Brain pericyte (primary cell): ENCODE measurements around the gene ATAD3C.
"Not testable (repeated sequence)": the region's sequence is repeated elsewhere in the genome, so short reads cannot be mapped to it uniquely, and the experiment has no call there.

Experiments
- DNase-seq: peaks from one replicate; pipeline ENCODE4 v3.0.0-alpha.2; 2012; ENCODE audit warnings: low read depth, low spot score

Gene ATAD3C

GRCh38 chr1:1472053-1472876 lies 22.8 kb downstream of the ATAD3C start:
- not testable (repeated sequence) for DNase-seq

GRCh38 chr1:1476011-1476410 lies 26.5 kb downstream of the ATAD3C start:
- not testable (repeated sequence) for DNase-seq

- DNase-seq: no peak
Measured at GRCh38 chr1:1477206-1477605, 27.7 kb downstream of the ATAD3C start.

- DNase-seq: no peak
Measured at GRCh38 chr1:1479547-1480487, 30.3 kb downstream of the ATAD3C start.

GRCh38 chr1:1480488-1480867 lies 31.0 kb downstream of the ATAD3C start:
- not testable (repeated sequence) for DNase-seq

GRCh38 chr1:1481811-1482210 lies 32.3 kb downstream of the ATAD3C start:
- not testable (repeated sequence) for DNase-seq

GRCh38 chr1:1482856-1483255 lies 33.4 kb downstream of the ATAD3C start:
- no peak for DNase-seq

GRCh38 chr1:1483714-1484113 lies 34.2 kb downstream of the ATAD3C start:
- DNase-seq: no peak

GRCh38 chr1:1484976-1485750 lies 35.7 kb downstream of the ATAD3C start:
- DNase-seq: not testable (repeated sequence)

- DNase-seq: not testable (repeated sequence)
Measured at GRCh38 chr1:1485755-1486317, 36.3 kb downstream of the ATAD3C start.

- no peak for DNase-seq
Measured at GRCh38 chr1:1487701-1488100, 38.2 kb downstream of the ATAD3C start.

- no peak for DNase-seq
Measured at GRCh38 chr1:1489231-1489630, 39.7 kb downstream of the ATAD3C start.

GRCh38 chr1:1489861-1490260 lies 40.4 kb downstream of the ATAD3C start:
- DNase-seq: no peak

- no peak for DNase-seq
Measured at GRCh38 chr1:1490633-1491230, 41.2 kb downstream of the ATAD3C start.

GRCh38 chr1:1491601-1492000 lies 42.1 kb downstream of the ATAD3C start:
- DNase-seq: no peak

GRCh38 chr1:1494311-1494710 lies 44.8 kb downstream of the ATAD3C start:
- DNase-seq: not testable (repeated sequence)

- not testable (repeated sequence) for DNase-seq
Measured at GRCh38 chr1:1495461-1495975, 46.0 kb downstream of the ATAD3C start.

GRCh38 chr1:1504777-1505365 lies 55.4 kb downstream of the ATAD3C start:
- not testable (repeated sequence) for DNase-seq

GRCh38 chr1:1505366-1505798 lies 55.9 kb downstream of the ATAD3C start:
- not testable (repeated sequence) for DNase-seq

GRCh38 chr1:1505801-1506200 lies 56.3 kb downstream of the ATAD3C start:
- DNase-seq: not testable (repeated sequence)
